Smooth muscle cell (in vitro differentiated cells): ENCODE measurements around the gene MRPS9. TPM values are rescaled to one million over a fixed set of nuclear protein-coding genes. Genes with fewer than 3 reads are reported as not detected.

Experiments
- DNase-seq: peaks from one replicate; lab custom pipeline; 2025; ENCODE audit not compliant: unreplicated experiment; lab: John Stamatoyannopoulos, UW
- H2AFZ ChIP-seq: fragments of 200-600 bp; sonication (generic); 2 replicates; pipeline ENCODE4 v1.6.0; 2016; ENCODE audit warnings: antibody characterized with exemption, low read depth, mild to moderate bottlenecking
- H3F3A ChIP-seq: fragments of 200-600 bp; sonication (generic); 2 replicates; pipeline ENCODE4 v1.6.0; 2017; ENCODE audit warnings: antibody characterized with exemption, low read depth
- H3K27ac ChIP-seq: fragments of 200-600 bp; sonication (generic); 2 replicates; pipeline ENCODE4 v1.5.1; 2016; ENCODE audit warnings: low read depth, mild to moderate bottlenecking
- H3K27me3 ChIP-seq: fragments of 200-600 bp; sonication (generic); 2 replicates; pipeline ENCODE4 v1.6.1; 2016; ENCODE audit warnings: low read depth, mild to moderate bottlenecking
- H3K36me3 ChIP-seq: fragments of 200-600 bp; sonication (generic); 2 replicates; pipeline ENCODE4 v1.5.1; 2016; ENCODE audit warnings: low read depth
- H3K4me1 ChIP-seq: fragments of 200-600 bp; sonication (generic); 2 replicates; pipeline ENCODE4 v1.5.1; 2016; ENCODE audit warnings: low read depth
- H3K4me2 ChIP-seq: fragments of 200-600 bp; sonication (generic); 2 replicates; pipeline ENCODE4 v1.6.0; 2016; ENCODE audit warnings: mild to moderate bottlenecking
- H3K4me3 ChIP-seq: fragments of 200-600 bp; sonication (generic); 2 replicates; pipeline ENCODE4 v1.5.1; 2016; ENCODE audit warnings: mild to moderate bottlenecking
- H3K79me2 ChIP-seq: fragments of 200-600 bp; sonication (generic); 2 replicates; pipeline ENCODE4 v1.6.0; 2016; ENCODE audit warnings: low read depth, mild to moderate bottlenecking
- H3K9ac ChIP-seq: fragments of 200-600 bp; sonication (generic); 2 replicates; pipeline ENCODE4 v1.6.0; 2016; ENCODE audit warnings: low read depth
- H3K9me3 ChIP-seq: fragments of 200-600 bp; sonication (generic); replicated peaks from 2 replicates; pipeline ENCODE4 v1.5.1; 2016; ENCODE audit warnings: low read depth
- H4K20me1 ChIP-seq: fragments of 200-600 bp; sonication (generic); 2 replicates; pipeline ENCODE4 v1.6.0; 2016; ENCODE audit warnings: low read depth
- CTCF ChIP-seq: fragments of 200-600 bp; sonication (generic); IDR thresholded peaks from 2 replicates; pipeline ENCODE4 v1.5.1; 2017; ENCODE audit warnings: borderline replicate concordance, mild to moderate bottlenecking, antibody characterized with exemption; ENCODE audit not compliant: insufficient read depth, poor library complexity, severe bottlenecking
- WGBS: methylation state at CpG from one replicate; pipeline ENCODE4 v1.1.7; 2016; ENCODE audit warnings: low lambda C conversion rate; 5-methylcytosine and 5-hydroxymethylcytosine counted together
- polyA plus RNA-seq: library from polyadenylated mRNA; unstranded; fragments of >200 nt; fragmentation: Nextera tagmentation; extraction: Ambion mirVana; gene quantifications from 2 replicates; pipeline ENCODE4 v1.2.1, GENCODE V29; 2016
- total RNA-seq: library from RNA; depleted of rRNA; stranded (reverse); fragments of >200 nt; gene quantifications from 2 replicates; pipeline ENCODE4 v1.2.3, GENCODE V29; 2014

MRPS9 gene
- total and polyA plus RNA-seq, 2 experiments from 2014 or later: 25.1 to 26.2 TPM

GRCh38 chr2:105057005-105057404 is 19.1 kb downstream of the MRPS9 start:
- H2AFZ ChIP-seq: no peak overlapping the region
- no peaks in the 10 kb centered on the region for H3F3A ChIP-seq
- H3K79me2 ChIP-seq: peaks cover 9% of the 10 kb centered on the region
- DNase-seq: no peak
- TF ChIP-seq CTCF: no peak
- no peaks in the 10 kb centered on the region for H3K9me3 ChIP-seq
- 61% methylated on average over 1 of the region's 1 CpG for WGBS
- H3K27ac ChIP-seq: no peak overlapping the region
- no peaks in the 10 kb centered on the region for H3K4me1 ChIP-seq
- H3K27me3 ChIP-seq: no peaks in the 10 kb centered on the region
- H4K20me1 ChIP-seq: peaks cover 5% of the 10 kb centered on the region
- H3K9ac ChIP-seq: no peak overlapping the region
- no peak overlapping the region for H3K4me3 ChIP-seq
- no peaks in the 10 kb centered on the region for H3K36me3 ChIP-seq
- H3K4me2 ChIP-seq: no peak overlapping the region

DNA sequence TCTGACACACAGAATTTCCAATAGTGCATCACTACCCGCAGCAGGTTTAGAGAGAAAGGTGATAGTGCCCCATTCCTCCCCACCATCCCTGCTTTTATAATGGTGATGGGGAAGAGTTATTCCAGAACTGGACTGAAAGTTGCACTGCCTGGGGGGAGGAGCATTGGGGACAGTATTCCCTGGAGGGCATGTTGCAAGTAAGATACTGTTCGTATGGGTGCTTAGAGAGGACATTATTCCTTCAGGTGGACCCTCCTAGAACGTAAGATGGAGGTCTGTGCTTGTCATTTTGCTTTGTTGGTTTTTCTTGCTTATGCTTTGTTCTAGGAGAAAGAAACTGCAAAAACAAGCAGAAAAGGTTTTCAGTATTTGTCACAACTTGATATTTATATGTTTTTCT is 23.7 kb downstream of the MRPS9 start:
- Histone ChIP-seq H2AFZ (no peak overlapping the region), H4K20me1 (peaks cover 16% of the 10 kb centered on the region), H3K79me2 (peaks cover 9% of the 10 kb centered on the region), H3K36me3 (no peaks in the 10 kb centered on the region), H3K27ac (no peak overlapping the region), H3K4me2 (no peak overlapping the region), H3K9me3 (no peaks in the 10 kb centered on the region), H3K9ac (no peak overlapping the region), H3F3A (no peaks in the 10 kb centered on the region), H3K27me3 (no peaks in the 10 kb centered on the region), H3K4me1 (no peaks in the 10 kb centered on the region), H3K4me3 (no peak overlapping the region)
- 92% methylated on average over 3 of the region's 3 CpGs for WGBS
- no peak for TF ChIP-seq CTCF
- DNase-seq: no peak

GRCh38 chr2:105062158-105062557 is 24.3 kb downstream of the MRPS9 start:
- no peaks in the 10 kb centered on the region for H3K9me3 ChIP-seq
- H4K20me1 ChIP-seq: peaks cover 16% of the 10 kb centered on the region
- H3K4me2 ChIP-seq: no peak overlapping the region
- H2AFZ ChIP-seq: no peak overlapping the region
- peaks cover 9% of the 10 kb centered on the region for H3K79me2 ChIP-seq
- H3K27ac ChIP-seq: no peak overlapping the region
- DNase-seq: no peak
- no peaks in the 10 kb centered on the region for H3F3A ChIP-seq
- no peaks in the 10 kb centered on the region for H3K36me3 ChIP-seq
- 61% methylated on average over 5 of the region's 5 CpGs for WGBS
- H3K4me1 ChIP-seq: no peaks in the 10 kb centered on the region
- no peak for TF ChIP-seq CTCF
- H3K9ac ChIP-seq: no peak overlapping the region
- no peaks in the 10 kb centered on the region for H3K27me3 ChIP-seq
- H3K4me3 ChIP-seq: no peak overlapping the region

DNA sequence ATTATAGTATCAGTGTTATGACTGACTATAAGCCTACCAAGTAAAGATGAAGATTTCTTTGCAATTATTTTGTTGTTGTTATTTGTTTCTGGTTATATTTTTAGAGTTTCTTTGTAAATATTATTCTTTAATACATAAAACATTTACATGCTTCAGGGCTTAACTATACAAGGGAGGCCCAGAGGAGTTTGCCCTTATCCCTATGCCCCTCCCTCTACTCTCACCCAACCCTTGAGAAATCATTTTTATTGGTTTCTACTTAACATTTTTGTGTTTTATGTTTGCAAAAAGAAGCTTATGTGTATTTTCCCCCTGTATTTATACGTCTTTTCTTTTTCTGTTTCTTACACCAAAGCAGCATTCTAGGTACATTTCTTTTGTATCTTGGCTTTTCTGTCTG is 30.5 kb downstream of the MRPS9 start:
- no peaks in the 10 kb centered on the region for H3K36me3 ChIP-seq
- H3F3A ChIP-seq: no peaks in the 10 kb centered on the region
- no peaks in the 10 kb centered on the region for H3K27me3 ChIP-seq
- H2AFZ ChIP-seq: no peak overlapping the region
- no peaks in the 10 kb centered on the region for H3K4me1 ChIP-seq
- H3K4me3 ChIP-seq: no peak overlapping the region
- H4K20me1 ChIP-seq: peaks cover 16% of the 10 kb centered on the region
- no peaks in the 10 kb centered on the region for H3K9me3 ChIP-seq
- WGBS: 96% methylated on average over 1 of the region's 1 CpG
- TF ChIP-seq CTCF: no peak
- H3K4me2 ChIP-seq: no peak overlapping the region
- H3K79me2 ChIP-seq: no peaks in the 10 kb centered on the region
- H3K9ac ChIP-seq: no peak overlapping the region
- H3K27ac ChIP-seq: no peak overlapping the region
- DNase-seq: no peak
